Measurements from ENCODE around the gene KBTBD4. TPM values are rescaled to one million over a fixed set of nuclear protein-coding genes. Genes with fewer than 3 reads are reported as not detected.

The KBTBD4 gene
- polyA plus RNA-seq = 76.1 and 79.5 TPM in 2 replicates
- 83.1 and 90.6 TPM in 2 replicates for polyA minus RNA-seq

DNA sequence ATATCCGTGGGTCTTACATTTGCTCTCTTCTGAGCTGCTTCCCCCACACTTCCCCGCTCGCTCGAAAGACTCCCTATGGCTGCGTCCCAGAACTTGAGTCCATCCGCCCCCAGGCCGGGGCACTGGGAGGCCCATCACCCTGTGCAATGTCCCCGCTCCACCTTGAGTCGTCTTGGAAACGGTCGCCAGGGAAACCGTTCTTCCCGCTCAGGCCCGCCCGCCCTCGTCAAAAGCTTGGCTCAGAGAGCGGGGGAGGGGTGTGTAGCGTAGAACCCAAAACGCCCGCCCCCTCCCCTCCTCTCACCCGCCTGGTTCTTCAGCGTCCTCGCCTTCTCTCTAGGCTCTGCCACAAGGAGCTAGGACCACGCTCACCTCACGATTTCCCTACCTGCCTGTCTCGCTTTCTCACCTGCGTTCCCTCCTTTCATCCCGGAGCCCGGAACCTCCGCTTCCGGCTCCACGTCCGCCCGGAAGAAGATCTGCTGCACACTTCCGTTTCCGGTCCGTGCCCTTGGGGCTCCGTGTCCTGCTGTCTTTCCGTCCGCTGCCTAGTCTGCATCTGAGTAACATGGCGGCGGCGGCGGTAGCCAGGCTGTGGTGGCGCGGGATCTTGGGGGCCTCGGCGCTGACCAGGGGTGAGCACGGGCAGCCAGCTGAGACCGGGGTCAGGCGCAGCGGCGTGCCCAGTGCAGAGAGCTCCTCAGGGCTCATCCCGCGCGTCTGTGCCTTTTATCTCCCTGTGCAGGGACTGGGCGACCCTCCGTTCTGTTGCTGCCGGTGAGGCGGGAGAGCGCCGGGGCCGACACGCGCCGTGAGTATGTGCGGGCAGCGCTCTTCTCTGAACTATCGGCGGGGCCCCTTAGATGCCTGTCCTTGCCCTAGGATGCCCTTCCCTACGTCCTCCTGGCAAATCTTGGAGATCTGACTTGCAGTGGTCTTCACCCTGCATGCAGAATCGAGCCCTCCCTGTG is at the start of gene KBTBD4, which contains the start of gene NDUFS3:
Gene KBTBD4 (minus strand): TSS at position 447 of the 971 bp plus-strand sequence. CDS start 19 bp downstream, at position 428.
Gene NDUFS3 (plus strand): TSS at position 551 of the 971 bp plus-strand sequence. CDS start 18 bp downstream, at position 569.
- H3K27me3 ChIP-seq (ENCODE audit: insufficient read depth, low read depth, low read length) = no peaks in the 10 kb centered on the region
- H3K27ac ChIP-seq (ENCODE audit: low read length) = peak within 1 kb of the TSS; percentile 96
- peak within 1 kb of the TSS; percentile 98 for H3K4me2 ChIP-seq (ENCODE audit: low read length)
- no peaks in the 10 kb centered on the region for H3F3A ChIP-seq (ENCODE audit: insufficient read depth, low read length, poor library complexity, severe bottlenecking)
- peaks cover 44% of the 10 kb centered on the region for H3K79me2 ChIP-seq (replicated peaks; ENCODE audit: insufficient read depth, low read length)
- no peaks in the 10 kb centered on the region for H3K9me3 ChIP-seq (ENCODE audit: low read length)
- TF ChIP-seq TAF1 (IDR thresholded peaks at IDR 0.05; ENCODE audit: low read depth) = peak; percentile 93
- TF ChIP-seq, protein P1, sequence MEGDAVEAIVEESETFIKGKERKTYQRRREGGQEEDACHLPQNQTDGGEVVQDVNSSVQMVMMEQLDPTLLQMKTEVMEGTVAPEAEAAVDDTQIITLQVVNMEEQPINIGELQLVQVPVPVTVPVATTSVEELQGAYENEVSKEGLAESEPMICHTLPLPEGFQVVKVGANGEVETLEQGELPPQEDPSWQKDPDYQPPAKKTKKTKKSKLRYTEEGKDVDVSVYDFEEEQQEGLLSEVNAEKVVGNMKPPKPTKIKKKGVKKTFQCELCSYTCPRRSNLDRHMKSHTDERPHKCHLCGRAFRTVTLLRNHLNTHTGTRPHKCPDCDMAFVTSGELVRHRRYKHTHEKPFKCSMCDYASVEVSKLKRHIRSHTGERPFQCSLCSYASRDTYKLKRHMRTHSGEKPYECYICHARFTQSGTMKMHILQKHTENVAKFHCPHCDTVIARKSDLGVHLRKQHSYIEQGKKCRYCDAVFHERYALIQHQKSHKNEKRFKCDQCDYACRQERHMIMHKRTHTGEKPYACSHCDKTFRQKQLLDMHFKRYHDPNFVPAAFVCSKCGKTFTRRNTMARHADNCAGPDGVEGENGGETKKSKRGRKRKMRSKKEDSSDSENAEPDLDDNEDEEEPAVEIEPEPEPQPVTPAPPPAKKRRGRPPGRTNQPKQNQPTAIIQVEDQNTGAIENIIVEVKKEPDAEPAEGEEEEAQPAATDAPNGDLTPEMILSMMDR (IDR thresholded peaks at IDR 0.05; ENCODE audit: poor library complexity, severe bottlenecking) = no peak
- peak; percentile 64 for TF ChIP-seq RAD21 (conservative IDR thresholded peaks at IDR 0.05)
- no peak for TF ChIP-seq EZH2 (IDR thresholded peaks at IDR 0.05; ENCODE audit: borderline replicate concordance, insufficient read depth, low read length, poor library complexity, severe bottlenecking)
- TF ChIP-seq MXI1 (conservative IDR thresholded peaks at IDR 0.05; ENCODE audit: poor library complexity, severe bottlenecking) = peak; percentile 89
- TF ChIP-seq EP300 (conservative IDR thresholded peaks at IDR 0.05; ENCODE audit: poor library complexity, severe bottlenecking) = peak; percentile 84
- TF ChIP-seq, protein P2, sequence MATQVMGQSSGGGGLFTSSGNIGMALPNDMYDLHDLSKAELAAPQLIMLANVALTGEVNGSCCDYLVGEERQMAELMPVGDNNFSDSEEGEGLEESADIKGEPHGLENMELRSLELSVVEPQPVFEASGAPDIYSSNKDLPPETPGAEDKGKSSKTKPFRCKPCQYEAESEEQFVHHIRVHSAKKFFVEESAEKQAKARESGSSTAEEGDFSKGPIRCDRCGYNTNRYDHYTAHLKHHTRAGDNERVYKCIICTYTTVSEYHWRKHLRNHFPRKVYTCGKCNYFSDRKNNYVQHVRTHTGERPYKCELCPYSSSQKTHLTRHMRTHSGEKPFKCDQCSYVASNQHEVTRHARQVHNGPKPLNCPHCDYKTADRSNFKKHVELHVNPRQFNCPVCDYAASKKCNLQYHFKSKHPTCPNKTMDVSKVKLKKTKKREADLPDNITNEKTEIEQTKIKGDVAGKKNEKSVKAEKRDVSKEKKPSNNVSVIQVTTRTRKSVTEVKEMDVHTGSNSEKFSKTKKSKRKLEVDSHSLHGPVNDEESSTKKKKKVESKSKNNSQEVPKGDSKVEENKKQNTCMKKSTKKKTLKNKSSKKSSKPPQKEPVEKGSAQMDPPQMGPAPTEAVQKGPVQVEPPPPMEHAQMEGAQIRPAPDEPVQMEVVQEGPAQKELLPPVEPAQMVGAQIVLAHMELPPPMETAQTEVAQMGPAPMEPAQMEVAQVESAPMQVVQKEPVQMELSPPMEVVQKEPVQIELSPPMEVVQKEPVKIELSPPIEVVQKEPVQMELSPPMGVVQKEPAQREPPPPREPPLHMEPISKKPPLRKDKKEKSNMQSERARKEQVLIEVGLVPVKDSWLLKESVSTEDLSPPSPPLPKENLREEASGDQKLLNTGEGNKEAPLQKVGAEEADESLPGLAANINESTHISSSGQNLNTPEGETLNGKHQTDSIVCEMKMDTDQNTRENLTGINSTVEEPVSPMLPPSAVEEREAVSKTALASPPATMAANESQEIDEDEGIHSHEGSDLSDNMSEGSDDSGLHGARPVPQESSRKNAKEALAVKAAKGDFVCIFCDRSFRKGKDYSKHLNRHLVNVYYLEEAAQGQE (IDR thresholded peaks at IDR 0.05; ENCODE audit: borderline replicate concordance) = peak; percentile 96
- TF ChIP-seq POLR2AphosphoS5 (IDR thresholded peaks at IDR 0.05) = peak; percentile 98
- TF ChIP-seq SMC3 (conservative IDR thresholded peaks at IDR 0.05; ENCODE audit: poor library complexity) = peak; percentile 71
- H4K20me1 ChIP-seq (ENCODE audit: insufficient read depth) = no peaks in the 10 kb centered on the region
- H3K4me3 ChIP-seq (ENCODE audit: low read length) = peak within 1 kb of the TSS; percentile 92
- H3K9me2 ChIP-seq (ENCODE audit: insufficient read depth, low read length) = no peaks in the 10 kb centered on the region
- peak within 1 kb of the TSS; percentile 86 for H3K9ac ChIP-seq (ENCODE audit: low read length)
- peaks cover 4% of the 10 kb centered on the region for H3K36me3 ChIP-seq (ENCODE audit: insufficient read depth, low read length)
- H2AFZ ChIP-seq (ENCODE audit: low read depth, low read length) = peak within 1 kb of the TSS; percentile 65

DNA sequence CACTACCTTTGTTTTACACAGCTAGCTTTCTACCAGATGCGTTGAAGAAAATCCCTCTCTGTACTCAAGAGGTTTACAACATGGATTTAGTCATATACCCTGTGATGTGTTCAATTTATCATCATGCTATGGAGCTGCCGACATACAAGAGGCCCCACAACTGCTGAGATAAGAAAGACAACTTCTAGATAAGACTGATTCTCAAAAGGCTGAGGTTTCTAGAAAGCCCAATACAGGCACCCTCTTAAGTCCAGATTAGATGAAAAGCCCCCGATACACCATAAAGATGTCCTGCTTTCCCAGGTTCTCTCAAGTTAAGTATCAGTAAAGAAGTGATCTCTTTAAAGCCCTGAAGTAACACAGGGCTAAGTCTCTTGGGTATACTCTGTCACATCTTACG is 49.3 kb upstream of the KBTBD4 start:
- no peak overlapping the region for H3K4me2 ChIP-seq (ENCODE audit: low read length)
- no peak overlapping the region for H2AFZ ChIP-seq (ENCODE audit: low read depth, low read length)
- H3F3A ChIP-seq (ENCODE audit: insufficient read depth, low read length, poor library complexity, severe bottlenecking) = no peaks in the 10 kb centered on the region
- no peaks in the 10 kb centered on the region for H3K79me2 ChIP-seq (replicated peaks; ENCODE audit: insufficient read depth, low read length)
- H3K4me3 ChIP-seq (ENCODE audit: low read length) = no peak overlapping the region
- H4K20me1 ChIP-seq (ENCODE audit: insufficient read depth) = no peaks in the 10 kb centered on the region
- H3K9me3 ChIP-seq (ENCODE audit: low read length) = no peaks in the 10 kb centered on the region
- H3K27ac ChIP-seq (ENCODE audit: low read length) = no peak overlapping the region
- no peak for TF ChIP-seq SMC3 (conservative IDR thresholded peaks at IDR 0.05; ENCODE audit: poor library complexity)
- TF ChIP-seq, protein P2 (IDR thresholded peaks at IDR 0.05; ENCODE audit: borderline replicate concordance) = no peak
- TF ChIP-seq, protein P1 (IDR thresholded peaks at IDR 0.05; ENCODE audit: poor library complexity, severe bottlenecking) = no peak
- TF ChIP-seq RAD21 (conservative IDR thresholded peaks at IDR 0.05) = no peak
- no peak for TF ChIP-seq MXI1 (conservative IDR thresholded peaks at IDR 0.05; ENCODE audit: poor library complexity, severe bottlenecking)
- TF ChIP-seq TAF1 (IDR thresholded peaks at IDR 0.05; ENCODE audit: low read depth) = no peak
- no peak for TF ChIP-seq EP300 (conservative IDR thresholded peaks at IDR 0.05; ENCODE audit: poor library complexity, severe bottlenecking)
- TF ChIP-seq EZH2 (IDR thresholded peaks at IDR 0.05; ENCODE audit: borderline replicate concordance, insufficient read depth, low read length, poor library complexity, severe bottlenecking) = no peak
- TF ChIP-seq POLR2AphosphoS5 (IDR thresholded peaks at IDR 0.05) = no peak
- H3K9me2 ChIP-seq (ENCODE audit: insufficient read depth, low read length) = no peaks in the 10 kb centered on the region
- H3K27me3 ChIP-seq (ENCODE audit: insufficient read depth, low read depth, low read length) = no peaks in the 10 kb centered on the region
- H3K9ac ChIP-seq (ENCODE audit: low read length) = no peak overlapping the region
- peaks cover 10% of the 10 kb centered on the region for H3K36me3 ChIP-seq (ENCODE audit: insufficient read depth, low read length)
